Endothelial cell of umbilical vein (primary cell): ENCODE results near the gene WFIKKN2.

Experiments used
- EZH2 ChIP-seq: IDR thresholded peaks from 2 replicates; pipeline ENCODE4 v1.6.1; 2012; ENCODE audit warnings: borderline replicate concordance, low read depth, mild to moderate bottlenecking, moderate library complexity, low read length, inconsistent platforms; ENCODE audit not compliant: severe bottlenecking
- JUN ChIP-seq: IDR thresholded peaks from 2 replicates; pipeline ENCODE4 v1.6.1; 2011; ENCODE audit warnings: borderline replicate concordance, low read depth; ENCODE audit not compliant: insufficient read length, insufficient read depth
- POLR2A ChIP-seq: IDR thresholded peaks from 2 replicates; pipeline ENCODE4 v1.6.1; 2012; ENCODE audit warnings: low read depth, mild to moderate bottlenecking, control low read depth, low read length
- POLR2AphosphoS5 ChIP-seq: IDR thresholded peaks from 2 replicates; pipeline ENCODE4 v1.6.1; 2012; ENCODE audit warnings: low read depth, mild to moderate bottlenecking, control low read depth, low read length, moderate library complexity; ENCODE audit not compliant: insufficient read depth
- TF ChIP-seq, protein P1 (sequence below), 2 donors: IDR thresholded peaks; 1 replicate in 1 of 2; 2 replicates in 1 of 2; pipeline ENCODE4 v1.5.1; 2011; ENCODE audit warnings: low read length in 2 of 2, mild to moderate bottlenecking in 2 of 2, moderate library complexity in 2 of 2, control low read depth in 1 of 2, inconsistent platforms in 1 of 2, low read depth in 1 of 2; ENCODE audit not compliant: insufficient read depth in 1 of 2; ENCODE audit errors: extremely low read depth in 1 of 2

DNA sequence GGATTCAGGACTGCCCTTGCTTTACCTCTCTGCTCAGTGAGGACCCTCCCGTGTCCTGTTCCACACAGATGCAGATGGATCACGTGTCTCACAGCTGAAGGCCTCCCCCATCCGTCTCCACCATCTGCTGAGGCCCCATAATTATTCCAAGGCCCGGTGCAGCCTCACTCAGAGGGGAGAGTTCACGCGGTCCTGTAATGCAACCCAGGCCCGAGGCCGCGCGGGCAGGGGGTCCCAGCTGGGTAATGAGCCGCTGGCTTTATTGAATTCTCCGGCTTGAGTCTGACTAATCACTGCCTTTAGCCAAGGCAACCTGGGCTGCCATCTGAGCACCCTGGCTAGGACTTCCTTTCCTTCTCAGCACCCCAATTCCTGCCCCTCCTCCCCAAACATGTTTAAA, 4.4 kb upstream of the WFIKKN2 start:
- TF ChIP-seq, protein P1, sequence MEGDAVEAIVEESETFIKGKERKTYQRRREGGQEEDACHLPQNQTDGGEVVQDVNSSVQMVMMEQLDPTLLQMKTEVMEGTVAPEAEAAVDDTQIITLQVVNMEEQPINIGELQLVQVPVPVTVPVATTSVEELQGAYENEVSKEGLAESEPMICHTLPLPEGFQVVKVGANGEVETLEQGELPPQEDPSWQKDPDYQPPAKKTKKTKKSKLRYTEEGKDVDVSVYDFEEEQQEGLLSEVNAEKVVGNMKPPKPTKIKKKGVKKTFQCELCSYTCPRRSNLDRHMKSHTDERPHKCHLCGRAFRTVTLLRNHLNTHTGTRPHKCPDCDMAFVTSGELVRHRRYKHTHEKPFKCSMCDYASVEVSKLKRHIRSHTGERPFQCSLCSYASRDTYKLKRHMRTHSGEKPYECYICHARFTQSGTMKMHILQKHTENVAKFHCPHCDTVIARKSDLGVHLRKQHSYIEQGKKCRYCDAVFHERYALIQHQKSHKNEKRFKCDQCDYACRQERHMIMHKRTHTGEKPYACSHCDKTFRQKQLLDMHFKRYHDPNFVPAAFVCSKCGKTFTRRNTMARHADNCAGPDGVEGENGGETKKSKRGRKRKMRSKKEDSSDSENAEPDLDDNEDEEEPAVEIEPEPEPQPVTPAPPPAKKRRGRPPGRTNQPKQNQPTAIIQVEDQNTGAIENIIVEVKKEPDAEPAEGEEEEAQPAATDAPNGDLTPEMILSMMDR (IDR thresholded peaks at IDR 0.05; ENCODE audit: extremely low read depth in 1 of 2, insufficient read depth in 1 of 2, low read depth in 1 of 2, low read length in 2 of 2) = no peak
- no peak for TF ChIP-seq POLR2A
- no peak for TF ChIP-seq EZH2
- no peak for TF ChIP-seq JUN
- no peak for TF ChIP-seq POLR2AphosphoS5
